CD4-positive, alpha-beta T cell (primary cell): ENCODE results near the gene CTRB1. TPM values are rescaled to one million over a fixed set of nuclear protein-coding genes. Genes with fewer than 3 reads are reported as not detected.

Experiments used
- ATAC-seq: fragments of 200-7000 bp; cut with Tn5 transposase; one replicate; pipeline ENCODE4 v1.10.0; 2022; ENCODE audit warnings: mild to moderate bottlenecking; ENCODE audit not compliant: poor library complexity
- CTCF ChIA-PET: fragments of 350-600 bp; sonication (Branson Sonifier 250); formaldehyde crosslinking; loops from one replicate; lab custom pipeline; 2021; ENCODE audit warnings: antibody characterized with exemption, inconsistent platforms; lab: Charles Lee
- POLR2A ChIA-PET: fragments of 350-600 bp; sonication (Branson Sonifier 250); formaldehyde crosslinking; loops from one replicate; lab custom pipeline; 2021; ENCODE audit warnings: antibody characterized with exemption, inconsistent platforms; lab: Charles Lee
- DNase-seq, 14 experiments: peaks; one replicate each; pipeline ENCODE4 v3.0.0-alpha.2; 2013 to 2020; ENCODE audit warnings: mixed read lengths in 2 of 14
- H3K27ac ChIP-seq, 2 donors: one replicate each; pipeline versions ENCODE4 v1.5.1 to v1.7.0; 2013; ENCODE audit warnings: low read length in 2 of 2, low read depth in 1 of 2, mild to moderate bottlenecking in 1 of 2
- H3K27me3 ChIP-seq, 2 experiments: 1 replicate in 1 of 2; 2 replicates in 1 of 2; pipeline versions ENCODE4 v1.6.1 to v1.7.0; 2013; ENCODE audit warnings: low read length in 2 of 2, control low read depth in 1 of 2, mild to moderate bottlenecking in 1 of 2, moderate library complexity in 1 of 2; ENCODE audit not compliant: insufficient read depth in 2 of 2, control insufficient read depth in 1 of 2
- H3K36me3 ChIP-seq: one replicate; pipeline ENCODE4 v1.6.1; 2013; ENCODE audit warnings: low read length, control low read depth; ENCODE audit not compliant: insufficient read depth
- H3K4me1 ChIP-seq: one replicate; pipeline ENCODE4 v1.6.1; 2013; ENCODE audit warnings: low read length, control low read depth; ENCODE audit not compliant: insufficient read depth
- H3K4me3 ChIP-seq: one replicate; pipeline ENCODE4 v1.5.1; 2013; ENCODE audit warnings: mild to moderate bottlenecking, low read length, moderate library complexity
- H3K9me3 ChIP-seq, 2 experiments: 1 replicate in 1 of 2; 2 replicates in 1 of 2; pipeline versions ENCODE4 v1.6.1 to v1.7.0; 2013; ENCODE audit warnings: low read length in 2 of 2, mild to moderate bottlenecking in 2 of 2, control low read depth in 1 of 2, moderate library complexity in 1 of 2; ENCODE audit not compliant: control insufficient read depth in 1 of 2, insufficient read depth in 1 of 2
- H3K27ac Mint-ChIP-seq: one replicate; pipeline ENCODE4 v1.8.0; 2020; ENCODE audit warnings: mixed read lengths
- H3K27me3 Mint-ChIP-seq: one replicate; pipeline ENCODE4 v1.8.0; 2021; ENCODE audit warnings: mixed read lengths
- H3K36me3 Mint-ChIP-seq: one replicate; pipeline ENCODE4 v1.8.0; 2021; ENCODE audit warnings: low read depth, mixed read lengths
- H3K4me1 Mint-ChIP-seq: one replicate; pipeline ENCODE4 v1.8.0; 2021; ENCODE audit warnings: low read depth, mixed read lengths
- H3K4me3 Mint-ChIP-seq: one replicate; pipeline ENCODE4 v1.8.0; 2020; ENCODE audit warnings: mild to moderate bottlenecking, mixed read lengths
- H3K9me3 Mint-ChIP-seq: one replicate; pipeline ENCODE4 v1.8.0; 2020; ENCODE audit warnings: mixed read lengths
- intact Hi-C, 2 experiments: fragments of 100-400 bp; cut with DNase I in 1 of 2; cut with micrococcal nuclease in 1 of 2; formaldehyde crosslinking; loops; one replicate each; pipeline versions ENCODE4 v1.15.1 to v1.9.0; 2023 to 2025; cut with DNase I, micrococcal nuclease
- total RNA-seq, 174 experiments: library from RNA in 2 of 174; stranded (reverse) in 2 of 174; gene quantifications; one replicate each; pipeline ENCODE4 v1.2.3 and lab custom pipeline; 2021 to 2026
- TF ChIP-seq, protein P1 (sequence below): fragments of 200-600 bp; IDR thresholded peaks from one replicate; pipeline ENCODE4 v1.8.0; 2022; ENCODE audit warnings: antibody characterized with exemption, mild to moderate bottlenecking

Gene CTRB1
- total RNA-seq, 2 experiments from 2014 or later = not detected

DNA sequence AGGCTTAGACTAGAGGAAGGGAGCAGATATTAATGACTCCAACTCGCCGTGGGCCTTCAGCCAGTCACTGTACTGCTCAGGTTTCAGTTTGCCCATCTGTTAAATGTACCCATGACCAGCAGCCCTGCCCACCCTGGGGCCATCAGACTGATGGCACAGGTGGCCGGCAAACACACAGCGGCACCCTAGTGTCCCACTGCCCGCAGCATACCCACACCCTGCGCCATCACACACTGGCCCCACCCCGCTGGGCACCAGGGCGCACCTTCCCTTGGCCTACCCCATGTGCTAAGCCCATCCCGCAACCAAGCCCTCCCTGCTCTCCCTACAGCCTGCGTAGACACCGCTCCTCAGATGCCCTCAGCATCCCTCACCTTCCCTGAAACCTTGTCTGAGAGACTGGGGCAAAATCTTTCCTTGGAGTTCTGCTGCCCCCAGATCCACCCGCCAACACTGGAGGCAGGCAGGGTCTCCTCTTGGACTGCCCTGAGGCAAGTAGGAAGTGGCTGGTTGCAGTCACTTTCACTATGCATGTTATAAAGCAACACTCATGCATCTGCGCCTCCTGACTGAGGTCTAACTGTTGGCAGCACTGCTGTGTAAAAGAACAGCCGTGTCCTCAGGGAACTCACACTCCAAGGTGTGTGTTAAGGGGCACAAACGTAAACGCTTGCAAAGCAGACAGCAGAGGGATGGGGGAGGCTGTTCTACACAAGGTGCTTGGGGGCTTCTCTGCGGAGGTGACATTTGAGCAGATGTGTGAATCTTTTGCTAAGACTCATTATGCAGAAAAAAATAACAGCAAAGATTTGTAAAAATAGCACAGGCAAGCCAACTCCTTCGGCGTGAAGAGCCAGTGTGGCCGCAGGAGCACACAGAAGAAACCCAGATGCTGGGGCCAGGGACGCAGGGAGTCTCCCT, 39.4 kb downstream of the CTRB1 start:
- Mint-ChIP-seq H3K36me3 (no peaks in the 10 kb centered on the region), H3K4me1 (no peaks in the 10 kb centered on the region), H3K27me3 (peaks cover 43% of the 10 kb centered on the region), H3K27ac (no peak overlapping the region), H3K9me3 (no peaks in the 10 kb centered on the region), H3K4me3 (peak overlapping the region; percentile 30)
- DNase-seq (no peak), ATAC-seq (no peak)
- TF ChIP-seq, protein P1, sequence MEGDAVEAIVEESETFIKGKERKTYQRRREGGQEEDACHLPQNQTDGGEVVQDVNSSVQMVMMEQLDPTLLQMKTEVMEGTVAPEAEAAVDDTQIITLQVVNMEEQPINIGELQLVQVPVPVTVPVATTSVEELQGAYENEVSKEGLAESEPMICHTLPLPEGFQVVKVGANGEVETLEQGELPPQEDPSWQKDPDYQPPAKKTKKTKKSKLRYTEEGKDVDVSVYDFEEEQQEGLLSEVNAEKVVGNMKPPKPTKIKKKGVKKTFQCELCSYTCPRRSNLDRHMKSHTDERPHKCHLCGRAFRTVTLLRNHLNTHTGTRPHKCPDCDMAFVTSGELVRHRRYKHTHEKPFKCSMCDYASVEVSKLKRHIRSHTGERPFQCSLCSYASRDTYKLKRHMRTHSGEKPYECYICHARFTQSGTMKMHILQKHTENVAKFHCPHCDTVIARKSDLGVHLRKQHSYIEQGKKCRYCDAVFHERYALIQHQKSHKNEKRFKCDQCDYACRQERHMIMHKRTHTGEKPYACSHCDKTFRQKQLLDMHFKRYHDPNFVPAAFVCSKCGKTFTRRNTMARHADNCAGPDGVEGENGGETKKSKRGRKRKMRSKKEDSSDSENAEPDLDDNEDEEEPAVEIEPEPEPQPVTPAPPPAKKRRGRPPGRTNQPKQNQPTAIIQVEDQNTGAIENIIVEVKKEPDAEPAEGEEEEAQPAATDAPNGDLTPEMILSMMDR = no peak
- Histone ChIP-seq H3K9me3 (peaks cover 0 to 11% of the 10 kb centered on the region in 2 experiments), H3K27me3 (peaks cover 32 to 39% of the 10 kb centered on the region in 2 experiments), H3K4me3 (no peak overlapping the region), H3K27ac (no peak overlapping the region), H3K4me1 (no peaks in the 10 kb centered on the region), H3K36me3 (no peaks in the 10 kb centered on the region)
- POLR2A ChIA-PET = no interaction called here
- CTCF ChIA-PET = no interaction called here
- intact Hi-C loops = no loop called here

DNA sequence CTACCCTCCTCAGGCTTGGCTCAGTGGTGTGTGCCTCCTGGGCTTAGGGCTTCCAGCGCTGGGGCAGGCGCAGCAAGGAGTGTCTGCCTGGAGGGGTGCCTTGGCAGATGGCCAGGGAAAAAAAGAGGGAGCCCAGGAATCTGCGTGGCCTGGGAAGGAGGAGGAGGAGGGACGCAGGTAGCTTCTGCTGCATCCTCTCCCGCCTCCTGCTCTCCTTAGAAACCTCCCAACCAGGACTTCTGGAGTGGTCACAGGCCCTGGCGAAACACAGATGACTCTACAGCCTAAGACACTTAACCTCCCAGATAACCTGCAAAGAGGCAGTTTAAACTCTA, 40.0 kb downstream of the CTRB1 start:
- H3K36me3 ChIP-seq = no peaks in the 10 kb centered on the region
- ChIA-PET POLR2A (no interaction called here), CTCF (no interaction called here)
- DNase-seq (no peak), ATAC-seq (no peak)
- Mint-ChIP-seq H3K4me3 (no peak overlapping the region), H3K36me3 (no peaks in the 10 kb centered on the region), H3K27me3 (peaks cover 48% of the 10 kb centered on the region), H3K9me3 (no peaks in the 10 kb centered on the region), H3K4me1 (no peaks in the 10 kb centered on the region), H3K27ac (no peak overlapping the region)
- H3K27ac ChIP-seq = no peak overlapping the region
- no peaks in the 10 kb centered on the region for H3K4me1 ChIP-seq
- peaks cover 27 to 34% of the 10 kb centered on the region in 2 experiments for H3K27me3 ChIP-seq
- peaks cover 0 to 8% of the 10 kb centered on the region in 2 experiments for H3K9me3 ChIP-seq
- intact Hi-C loops = no loop called here
- H3K4me3 ChIP-seq = no peak overlapping the region
- TF ChIP-seq, protein P1 = no peak

DNA sequence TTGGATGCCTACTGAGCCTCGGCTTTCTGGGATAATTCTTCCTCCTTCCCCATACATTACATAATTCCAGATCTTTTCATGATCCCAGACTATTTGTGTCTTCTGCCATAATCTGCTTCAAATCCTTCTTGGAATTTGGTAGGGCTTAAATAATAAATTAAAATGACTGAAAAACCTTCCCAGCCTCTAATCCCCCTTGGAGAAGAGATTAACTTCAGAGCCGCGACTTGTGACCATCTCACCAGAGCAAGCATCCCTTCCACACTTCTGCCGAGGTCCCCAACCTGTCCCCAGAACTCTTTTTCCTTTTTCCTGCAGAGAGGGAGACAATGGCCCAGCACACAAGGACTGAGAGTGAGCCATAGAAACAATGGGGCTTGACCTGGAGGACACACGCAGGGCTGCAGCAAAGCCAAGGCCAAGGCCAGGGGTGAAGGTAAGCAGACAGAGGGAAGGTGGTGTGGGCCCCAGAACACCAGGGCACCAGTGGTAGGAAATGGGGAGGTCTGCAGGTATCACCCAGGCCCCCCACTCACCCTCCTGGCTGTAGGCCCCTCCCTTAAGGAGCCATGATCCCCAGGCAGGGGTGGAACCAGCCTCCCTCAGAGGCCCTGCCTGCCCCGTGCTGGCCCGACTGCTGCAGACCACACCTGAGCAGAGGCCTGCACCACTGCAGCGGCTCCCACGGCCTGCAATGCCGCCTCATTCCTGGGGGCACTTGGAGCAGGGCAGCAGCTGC, 42.2 kb downstream of the CTRB1 start:
- intact Hi-C loops = no loop called here
- Histone ChIP-seq H3K4me1 (peaks cover 11% of the 10 kb centered on the region), H3K27me3 (peaks cover 35 to 41% of the 10 kb centered on the region in 2 experiments), H3K27ac (no peak overlapping the region), H3K9me3 (peaks cover 0 to 16% of the 10 kb centered on the region in 2 experiments), H3K4me3 (no peak overlapping the region), H3K36me3 (no peaks in the 10 kb centered on the region)
- TF ChIP-seq, protein P1 = no peak
- POLR2A ChIA-PET = no interaction called here
- Mint-ChIP-seq H3K4me3 (no peak overlapping the region), H3K36me3 (no peaks in the 10 kb centered on the region), H3K27ac (no peak overlapping the region), H3K9me3 (no peaks in the 10 kb centered on the region), H3K27me3 (peaks cover 48% of the 10 kb centered on the region), H3K4me1 (no peaks in the 10 kb centered on the region)
- no peak for ATAC-seq
- no peak for DNase-seq
- CTCF ChIA-PET = no interaction called here
